ENCODE results near the gene YWHAE. TPM values are rescaled to one million over a fixed set of nuclear protein-coding genes. Genes with fewer than 3 reads are reported as not detected.
A peak's percentile ranks its signal among the peaks of the same experiment; 100 is the strongest.
"Not testable (repeated sequence)": the region's sequence is repeated elsewhere in the genome, so short reads cannot be mapped to it uniquely, and the experiment has no call there.

The YWHAE gene
- total RNA-seq, 2 experiments from 2014 or later, result 267 to 646 TPM

- peaks cover 87% of the 10 kb centered on the region for H3K79me2 ChIP-seq (ENCODE audit: insufficient read depth, low read depth, low read length)
- H4K20me1 ChIP-seq (ENCODE audit: insufficient read depth, low read length), result peaks cover 46% of the 10 kb centered on the region
- TF ChIP-seq EZH2phosphoT487 (IDR thresholded peaks at IDR 0.05; ENCODE audit: borderline replicate concordance, low read depth, low read length), result no peak
- TF ChIP-seq CTCF (conservative IDR thresholded peaks at IDR 0.05; ENCODE audit: low read length), result no peak
- peak overlapping the region; percentile 64 for H3K27ac ChIP-seq (ENCODE audit: low read depth, low read length, poor library complexity, severe bottlenecking)
- H3K9me3 ChIP-seq (ENCODE audit: low read length), result no peaks in the 10 kb centered on the region
- H3K4me2 ChIP-seq (ENCODE audit: low read length), result peak overlapping the region; percentile 68
- CTCF ChIA-PET (ENCODE audit: unreplicated experiment), result interaction anchor here (0.6 to 0.9 kb wide), 2 partner anchors 27 to 171 kb away, joined by 3 read pairs; no protein-coding TSS in a partner anchor
- no peak overlapping the region for H2AFZ ChIP-seq (ENCODE audit: low read length)
- no TSS peak for BruUV-seq (replicated peaks)
- peaks cover 47% of the 10 kb centered on the region for H3K4me1 ChIP-seq (ENCODE audit: insufficient read depth, low read length, poor library complexity, severe bottlenecking)
- intact Hi-C loops (cut with micrococcal nuclease; ENCODE audit: unreplicated experiment), result no loop called here
- peaks cover 84% of the 10 kb centered on the region for H3K36me3 ChIP-seq (ENCODE audit: insufficient read depth, low read length)
- H3K4me3 ChIP-seq (ENCODE audit: low read depth, low read length, poor library complexity, severe bottlenecking), result no peak overlapping the region
- peak; percentile 47 for DNase-seq (ENCODE audit: low spot score)
- no peaks in the 10 kb centered on the region for H3K9me2 ChIP-seq (ENCODE audit: insufficient read depth, low read length)
- POLR2A ChIA-PET, result interaction anchor here (0.6 to 1.4 kb wide), 6 partner anchors 16 to 1569 kb away, joined by 3 to 7 read pairs (median 4); partner anchors contain the start of gene INPP5K
Observed at GRCh38 chr17:1362065-1362848, 37.8 kb downstream of the YWHAE start.

GRCh38 chr17:1360975-1361374 lies 39.0 kb downstream of the YWHAE start:
- no peak for DNase-seq (ENCODE audit: low spot score)
- TF ChIP-seq EZH2phosphoT487 (IDR thresholded peaks at IDR 0.05; ENCODE audit: borderline replicate concordance, low read depth, low read length) (no peak), CTCF (conservative IDR thresholded peaks at IDR 0.05; ENCODE audit: low read length) (peak; percentile 32; the same call in 1 of the 2 replicates)
- H3K79me2 ChIP-seq (ENCODE audit: insufficient read depth, low read depth, low read length), result peaks cover 74% of the 10 kb centered on the region
- H3K4me3 ChIP-seq (ENCODE audit: low read depth, low read length, poor library complexity, severe bottlenecking), result no peak overlapping the region
- peaks cover 37% of the 10 kb centered on the region for H3K4me1 ChIP-seq (ENCODE audit: insufficient read depth, low read length, poor library complexity, severe bottlenecking)
- no peak overlapping the region for H2AFZ ChIP-seq (ENCODE audit: low read length)
- no TSS peak for BruUV-seq (replicated peaks)
- H3K9me3 ChIP-seq (ENCODE audit: low read length), result no peaks in the 10 kb centered on the region
- H4K20me1 ChIP-seq (ENCODE audit: insufficient read depth, low read length), result peaks cover 40% of the 10 kb centered on the region
- no peak overlapping the region for H3K4me2 ChIP-seq (ENCODE audit: low read length)
- H3K27ac ChIP-seq (ENCODE audit: low read depth, low read length, poor library complexity, severe bottlenecking), result no peak overlapping the region
- ChIA-PET CTCF (ENCODE audit: unreplicated experiment) (no interaction called here), POLR2A (no interaction called here)
- no peaks in the 10 kb centered on the region for H3K9me2 ChIP-seq (ENCODE audit: insufficient read depth, low read length)
- intact Hi-C loops (cut with micrococcal nuclease; ENCODE audit: unreplicated experiment), result no loop called here
- peaks cover 90% of the 10 kb centered on the region for H3K36me3 ChIP-seq (ENCODE audit: insufficient read depth, low read length)

- H3K4me2 ChIP-seq (ENCODE audit: low read length); H3K9me2 ChIP-seq (ENCODE audit: insufficient read depth, low read length); H2AFZ ChIP-seq (ENCODE audit: low read length); POLR2A ChIA-PET; intact Hi-C loops (cut with micrococcal nuclease; ENCODE audit: unreplicated experiment); H3K27ac ChIP-seq (ENCODE audit: low read depth, low read length, poor library complexity, severe bottlenecking); CTCF ChIA-PET (ENCODE audit: unreplicated experiment); H3K4me3 ChIP-seq (ENCODE audit: low read depth, low read length, poor library complexity, severe bottlenecking); BruUV-seq (replicated peaks); H3K9me3 ChIP-seq (ENCODE audit: low read length); DNase-seq (ENCODE audit: low spot score): not testable (repeated sequence)
- peaks cover 70% of the 10 kb centered on the region for H3K79me2 ChIP-seq (ENCODE audit: insufficient read depth, low read depth, low read length)
- peaks cover 94% of the 10 kb centered on the region for H3K36me3 ChIP-seq (ENCODE audit: insufficient read depth, low read length)
- peaks cover 30% of the 10 kb centered on the region for H3K4me1 ChIP-seq (ENCODE audit: insufficient read depth, low read length, poor library complexity, severe bottlenecking)
- H4K20me1 ChIP-seq (ENCODE audit: insufficient read depth, low read length), result peaks cover 36% of the 10 kb centered on the region
Observed at GRCh38 chr17:1360315-1360714, 39.7 kb downstream of the YWHAE start.
